ENCODE measurements around the gene RAD54L2. TPM values are rescaled to one million over a fixed set of nuclear protein-coding genes. Genes with fewer than 3 reads are reported as not detected.
A peak's percentile ranks its signal among the peaks of the same experiment; 100 is the strongest.

RAD54L2 gene
- 33.2 TPM for total RNA-seq (ENCODE audit: unreplicated experiment)
- long read RNA-seq, partial matches to known transcripts = 1 of 1 reads
- long read RNA-seq, other reads (novel, unspliced or antisense) = 0 of 1 reads

GRCh38 chr3:51538459-51539290, at the start of gene RAD54L2:
Gene RAD54L2, plus strand, starts transcription at chr3:51538719. Its CDS starts 51,702 bp downstream, at chr3:51590421.
- TF ChIP-seq CTCF (IDR thresholded peaks at IDR 0.05; ENCODE audit: unreplicated experiment) = no peak
- Mint-ChIP-seq H3K27me3 (ENCODE audit: unreplicated experiment) (peaks cover 7% of the 10 kb centered on the region), H3K36me3 (ENCODE audit: low read depth, unreplicated experiment) (no peaks in the 10 kb centered on the region), H3K9me3 (ENCODE audit: unreplicated experiment) (no peaks in the 10 kb centered on the region), H3K4me3 (ENCODE audit: unreplicated experiment) (peak within 1 kb of the TSS; percentile 96), H3K27ac (ENCODE audit: unreplicated experiment) (peak within 1 kb of the TSS; percentile 86), H3K4me1 (ENCODE audit: unreplicated experiment) (peaks cover 15% of the 10 kb centered on the region)
- peak; percentile 85 for DNase-seq (ENCODE audit: low spot score)

GRCh38 chr3:51498876-51499738, 39.4 kb upstream of the RAD54L2 start:
- Mint-ChIP-seq H3K9me3 (ENCODE audit: unreplicated experiment) (no peaks in the 10 kb centered on the region), H3K27ac (ENCODE audit: unreplicated experiment) (peak overlapping the region; percentile 96), H3K4me3 (ENCODE audit: unreplicated experiment) (peak overlapping the region; percentile 96), H3K27me3 (ENCODE audit: unreplicated experiment) (peaks cover 9% of the 10 kb centered on the region), H3K36me3 (ENCODE audit: low read depth, unreplicated experiment) (peaks cover 6% of the 10 kb centered on the region), H3K4me1 (ENCODE audit: unreplicated experiment) (peaks cover 2% of the 10 kb centered on the region)
- peak; percentile 91 for DNase-seq (ENCODE audit: low spot score)
- TF ChIP-seq CTCF (IDR thresholded peaks at IDR 0.05; ENCODE audit: unreplicated experiment) = no peak

GRCh38 chr3:51500632-51501131, 37.8 kb upstream of the RAD54L2 start:
- Mint-ChIP-seq H3K27me3 (ENCODE audit: unreplicated experiment) (peaks cover 9% of the 10 kb centered on the region), H3K9me3 (ENCODE audit: unreplicated experiment) (no peaks in the 10 kb centered on the region), H3K4me3 (ENCODE audit: unreplicated experiment) (peak overlapping the region; percentile 97), H3K27ac (ENCODE audit: unreplicated experiment) (peak overlapping the region; percentile 96), H3K36me3 (ENCODE audit: low read depth, unreplicated experiment) (peaks cover 6% of the 10 kb centered on the region), H3K4me1 (ENCODE audit: unreplicated experiment) (peaks cover 2% of the 10 kb centered on the region)
- no peak for DNase-seq (ENCODE audit: low spot score)
- TF ChIP-seq CTCF (IDR thresholded peaks at IDR 0.05; ENCODE audit: unreplicated experiment) = no peak

- Mint-ChIP-seq H3K36me3 (ENCODE audit: low read depth, unreplicated experiment) (peaks cover 6% of the 10 kb centered on the region), H3K27ac (ENCODE audit: unreplicated experiment) (no peak overlapping the region), H3K4me1 (ENCODE audit: unreplicated experiment) (peaks cover 2% of the 10 kb centered on the region), H3K27me3 (ENCODE audit: unreplicated experiment) (peaks cover 9% of the 10 kb centered on the region), H3K9me3 (ENCODE audit: unreplicated experiment) (no peaks in the 10 kb centered on the region), H3K4me3 (ENCODE audit: unreplicated experiment) (peak overlapping the region; percentile 15)
- TF ChIP-seq CTCF (IDR thresholded peaks at IDR 0.05; ENCODE audit: unreplicated experiment) = peak; percentile 81
- peak; percentile 87 for DNase-seq (ENCODE audit: low spot score)
Measured at GRCh38 chr3:51501833-51502561, 36.5 kb upstream of the RAD54L2 start.
